Hepatocyte (in vitro differentiated cells): ENCODE measurements around the gene CLK4. TPM values are rescaled to one million over a fixed set of nuclear protein-coding genes. Genes with fewer than 3 reads are reported as not detected.

Experiments
- DNase-seq: peaks from one replicate; pipeline ENCODE4 v3.0.0-alpha.2; 2016; ENCODE audit warnings: low spot score
- H2AFZ ChIP-seq: fragments of 200-600 bp; sonication (generic); 2 replicates; pipeline ENCODE4 v1.6.0; 2016; ENCODE audit warnings: antibody characterized with exemption, mild to moderate bottlenecking
- H3K27ac ChIP-seq: fragments of 200-600 bp; sonication (generic); 2 replicates; pipeline ENCODE4 v1.5.1; 2016; ENCODE audit warnings: mild to moderate bottlenecking
- H3K27me3 ChIP-seq: fragments of 200-600 bp; sonication (generic); 2 replicates; pipeline ENCODE4 v1.6.1; 2016
- H3K36me3 ChIP-seq: fragments of 200-600 bp; sonication (generic); replicated peaks from 2 replicates; pipeline ENCODE4 v1.5.1; 2016; ENCODE audit warnings: low read depth; ENCODE audit not compliant: insufficient read depth
- H3K4me1 ChIP-seq: fragments of 200-600 bp; sonication (generic); 2 replicates; pipeline ENCODE4 v1.5.1; 2016; ENCODE audit warnings: mild to moderate bottlenecking, moderate library complexity; ENCODE audit not compliant: insufficient read depth
- H3K4me2 ChIP-seq: fragments of 200-600 bp; sonication (generic); 2 replicates; pipeline ENCODE4 v1.6.0; 2016
- H3K4me3 ChIP-seq: fragments of 200-600 bp; sonication (generic); 2 replicates; pipeline ENCODE4 v1.5.1; 2016; ENCODE audit warnings: mild to moderate bottlenecking
- H3K79me2 ChIP-seq: fragments of 200-600 bp; sonication (generic); 2 replicates; pipeline ENCODE4 v1.6.0; 2017; ENCODE audit warnings: mild to moderate bottlenecking
- H3K9me2 ChIP-seq: fragments of 200-600 bp; sonication (generic); replicated peaks from 2 replicates; pipeline ENCODE4 v1.6.0; 2017; ENCODE audit warnings: mild to moderate bottlenecking; ENCODE audit not compliant: insufficient read depth
- H3K9me3 ChIP-seq: fragments of 200-600 bp; sonication (generic); 2 replicates; pipeline ENCODE4 v1.5.1; 2016; ENCODE audit warnings: low read depth, mild to moderate bottlenecking
- H4K20me1 ChIP-seq: fragments of 200-600 bp; sonication (generic); 2 replicates; pipeline ENCODE4 v1.6.0; 2016; ENCODE audit warnings: mild to moderate bottlenecking; ENCODE audit not compliant: insufficient read depth, poor library complexity, severe bottlenecking
- CTCF ChIP-seq: fragments of 200-600 bp; sonication (generic); IDR thresholded peaks from 2 replicates; pipeline ENCODE4 v1.5.1; 2016; ENCODE audit warnings: antibody characterized with exemption, mild to moderate bottlenecking; ENCODE audit not compliant: poor library complexity
- EZH2 ChIP-seq: fragments of 200-600 bp; sonication (generic); IDR thresholded peaks from 2 replicates; pipeline ENCODE4 v1.6.1; 2016; ENCODE audit warnings: antibody characterized with exemption, mild to moderate bottlenecking, borderline replicate concordance
- EZH2phosphoT487 ChIP-seq: fragments of 200-600 bp; sonication (generic); IDR thresholded peaks from one replicate; pipeline ENCODE4 v1.6.1; 2018; ENCODE audit warnings: antibody characterized with exemption, mild to moderate bottlenecking, low read depth, moderate library complexity; ENCODE audit not compliant: unreplicated experiment, severe bottlenecking
- WGBS: methylation state at CpG from one replicate; pipeline ENCODE4 v1.1.6; 2016; ENCODE audit warnings: low lambda C conversion rate; ENCODE audit errors: missing lambda C conversion rate; 5-methylcytosine and 5-hydroxymethylcytosine counted together
- polyA plus RNA-seq: library from polyadenylated mRNA; unstranded; fragments of >200 nt; fragmentation: Nextera tagmentation; extraction: Ambion mirVana; gene quantifications from 2 replicates; pipeline ENCODE4 v1.2.1, GENCODE V29; 2016
- total RNA-seq: library from RNA; depleted of rRNA; stranded (reverse); fragments of >200 nt; gene quantifications from 2 replicates; pipeline ENCODE4 v1.2.3, GENCODE V29; 2014

The CLK4 gene
- total and polyA plus RNA-seq, 2 experiments from 2014 or later, result 17.9 to 28.4 TPM

GRCh38 chr5:178619390-178619789 lies 7.5 kb downstream of the CLK4 start:
- peaks cover 71% of the 10 kb centered on the region for H3K79me2 ChIP-seq
- H2AFZ ChIP-seq, result no peak overlapping the region
- 89% methylated on average over 1 of the region's 1 CpG for WGBS
- no peak overlapping the region for H3K4me2 ChIP-seq
- peaks cover 26% of the 10 kb centered on the region for H4K20me1 ChIP-seq
- TF ChIP-seq EZH2phosphoT487, result no peak
- no peak for TF ChIP-seq CTCF
- TF ChIP-seq EZH2, result no peak
- peaks cover 4% of the 10 kb centered on the region for H3K36me3 ChIP-seq
- peaks cover 10% of the 10 kb centered on the region for H3K4me1 ChIP-seq
- DNase-seq, result no peak
- H3K27me3 ChIP-seq, result no peaks in the 10 kb centered on the region
- H3K9me3 ChIP-seq, result no peaks in the 10 kb centered on the region
- no peaks in the 10 kb centered on the region for H3K9me2 ChIP-seq
- no peak overlapping the region for H3K4me3 ChIP-seq
- H3K27ac ChIP-seq, result no peak overlapping the region

- Histone ChIP-seq H3K27ac (no peak overlapping the region), H3K4me3 (no peak overlapping the region), H3K36me3 (no peaks in the 10 kb centered on the region), H3K79me2 (peaks cover 34% of the 10 kb centered on the region), H2AFZ (no peak overlapping the region), H3K9me3 (no peaks in the 10 kb centered on the region), H3K27me3 (no peaks in the 10 kb centered on the region), H4K20me1 (no peaks in the 10 kb centered on the region), H3K4me2 (no peak overlapping the region), H3K9me2 (no peaks in the 10 kb centered on the region), H3K4me1 (no peaks in the 10 kb centered on the region)
- 94% methylated on average over 7 of the region's 7 CpGs for WGBS
- no peak for TF ChIP-seq EZH2
- TF ChIP-seq CTCF, result no peak
- no peak for TF ChIP-seq EZH2phosphoT487
- DNase-seq, result no peak
Observed at GRCh38 chr5:178612299-178612698, 14.6 kb downstream of the CLK4 start.

- Histone ChIP-seq H3K27ac (no peak overlapping the region), H3K4me2 (no peak overlapping the region), H3K36me3 (no peaks in the 10 kb centered on the region), H3K4me1 (no peaks in the 10 kb centered on the region), H3K9me3 (no peaks in the 10 kb centered on the region), H3K27me3 (no peaks in the 10 kb centered on the region), H4K20me1 (no peaks in the 10 kb centered on the region), H3K4me3 (no peak overlapping the region), H3K79me2 (peaks cover 12% of the 10 kb centered on the region), H2AFZ (no peak overlapping the region), H3K9me2 (no peaks in the 10 kb centered on the region)
- DNase-seq, result no peak
- 90% methylated on average over 3 of the region's 3 CpGs for WGBS
- TF ChIP-seq EZH2phosphoT487 (no peak), CTCF (no peak)
Observed at GRCh38 chr5:178606269-178606668, 20.6 kb downstream of the CLK4 start.

- H2AFZ ChIP-seq, result no peak overlapping the region
- 93% methylated on average over 3 of the region's 3 CpGs for WGBS
- H3K9me3 ChIP-seq, result no peaks in the 10 kb centered on the region
- H3K27me3 ChIP-seq, result no peaks in the 10 kb centered on the region
- no peaks in the 10 kb centered on the region for H3K4me1 ChIP-seq
- no peaks in the 10 kb centered on the region for H3K36me3 ChIP-seq
- peaks cover 12% of the 10 kb centered on the region for H3K79me2 ChIP-seq
- no peak overlapping the region for H3K4me2 ChIP-seq
- H3K27ac ChIP-seq, result no peak overlapping the region
- DNase-seq, result no peak
- no peaks in the 10 kb centered on the region for H3K9me2 ChIP-seq
- H3K4me3 ChIP-seq, result no peak overlapping the region
- TF ChIP-seq CTCF (no peak), EZH2phosphoT487 (no peak), EZH2 (no peak)
- H4K20me1 ChIP-seq, result no peaks in the 10 kb centered on the region
Observed at GRCh38 chr5:178605788-178606187, 21.1 kb downstream of the CLK4 start.
